HepG2 (cell line): ENCODE data around the gene NFATC1. TPM values are rescaled to one million over a fixed set of nuclear protein-coding genes. Genes with fewer than 3 reads are reported as not detected.

Experiments
- ATAC-seq: fragments of 200-7000 bp; cut with Tn5 transposase; 3 replicates; pipeline ENCODE4 v1.9.1; 2020; ENCODE audit warnings: mild to moderate bottlenecking, moderate library complexity
- BruUV-seq: library from RNA; stranded (reverse); fragments of 400-500 nt; replicated peaks from 2 replicates; lab custom pipeline; 2021; lab: Mats Ljungman, UMichigan
- CTCF ChIA-PET: fragments of 300-600 bp; formaldehyde crosslinking; extraction: SDS; loops from one replicate; lab custom pipeline; 2021; ENCODE audit warnings: low total read pairs, inconsistent platforms, low intra/inter-chr PET ratio; lab: Yijun Ruan, JAX
- POLR2A ChIA-PET: fragments of 350-600 bp; sonication (Branson Sonifier 250); formaldehyde crosslinking; loops from one replicate; lab custom pipeline; 2020; ENCODE audit warnings: antibody characterized with exemption, inconsistent platforms; lab: Yijun Ruan, JAX
- DNase-seq: peaks from one replicate; pipeline ENCODE4 v3.0.0-alpha.2; 2015; ENCODE audit warnings: low spot score
- FAIRE-seq: peaks from 3 replicates; lab custom pipeline; 2011; peaks lifted over from hg19 to GRCh38; lab: Jason Lieb, UNC
- H2AFZ ChIP-seq: one replicate; pipeline ENCODE4 v1.6.1; 2011; ENCODE audit warnings: low read length, inconsistent platforms
- H3K27ac ChIP-seq: fragments of 300-600 bp; 3 replicates; pipeline ENCODE4 v1.8.0; 2011; ENCODE audit warnings: mixed run types, mild to moderate bottlenecking, mixed read lengths, low read length, inconsistent platforms; ENCODE audit not compliant: insufficient read depth; ENCODE audit errors: extremely low read length
- H3K27me3 ChIP-seq, 2 experiments: fragments of 200-600 bp in 1 of 2; 2 replicates in 1 of 2; 3 replicates in 1 of 2; pipeline versions ENCODE4 v1.6.0 to v1.8.0; 2011; ENCODE audit warnings: low read length in 2 of 2, mild to moderate bottlenecking in 2 of 2, moderate library complexity in 2 of 2, inconsistent platforms in 1 of 2; ENCODE audit not compliant: insufficient read depth in 2 of 2, control insufficient read depth in 1 of 2
- H3K36me3 ChIP-seq, 2 experiments: fragments of 200-600 bp in 1 of 2; replicated peaks in 1 of 2; 2 replicates in 1 of 2; 3 replicates in 1 of 2; pipeline versions ENCODE4 v1.5.1 to v1.8.0; 2011; ENCODE audit warnings: low read length in 2 of 2, inconsistent platforms in 1 of 2; ENCODE audit not compliant: insufficient read depth in 2 of 2, control insufficient read depth in 1 of 2
- H3K4me1 ChIP-seq: 2 replicates; pipeline ENCODE4 v1.5.1; 2012; ENCODE audit warnings: low read length, inconsistent platforms; ENCODE audit not compliant: insufficient read depth
- H3K4me2 ChIP-seq: 2 replicates; pipeline ENCODE4 v1.6.0; 2011; ENCODE audit warnings: low read depth, low read length, inconsistent platforms
- H3K4me3 ChIP-seq, 3 experiments: fragments of 200-600 bp in 1 of 3; sonication (generic), shearing (Covaris generic) in 1 of 3; replicated peaks in 1 of 3; 2 replicates each; pipeline ENCODE4 v1.5.1; 2011 to 2016; ENCODE audit warnings: low read length in 3 of 3, inconsistent platforms in 2 of 3, low read depth in 2 of 3, mild to moderate bottlenecking in 2 of 3, control low read depth in 1 of 3, mixed read lengths in 1 of 3; ENCODE audit not compliant: insufficient read depth in 1 of 3
- H3K79me2 ChIP-seq: one replicate; pipeline ENCODE4 v1.6.1; 2011; ENCODE audit warnings: low read length, inconsistent platforms; ENCODE audit not compliant: insufficient read depth
- H3K9ac ChIP-seq: 2 replicates; pipeline ENCODE4 v1.6.0; 2011; ENCODE audit warnings: mild to moderate bottlenecking, low read depth, low read length, inconsistent platforms; ENCODE audit not compliant: insufficient read depth
- H3K9me3 ChIP-seq: 2 replicates; pipeline ENCODE4 v1.5.1; 2012; ENCODE audit warnings: mild to moderate bottlenecking, low read length
- H4K20me1 ChIP-seq: 2 replicates; pipeline ENCODE4 v1.6.0; 2011; ENCODE audit warnings: inconsistent platforms, mild to moderate bottlenecking, low read length, moderate library complexity; ENCODE audit not compliant: insufficient read depth
- AKAP8 ChIP-seq: sonication (generic); formaldehyde crosslinking; IDR thresholded peaks from 2 replicates; pipeline ENCODE4 v1.5.1; 2020; ENCODE audit warnings: mild to moderate bottlenecking, missing genetic modification reagents
- CEBPG ChIP-seq: IDR thresholded peaks from 2 replicates; pipeline ENCODE4 v1.6.1; 2016
- GABPA ChIP-seq, 2 experiments: IDR thresholded peaks; 2 replicates each; pipeline ENCODE4 v1.6.1; 2011 to 2016; ENCODE audit warnings: low read depth in 2 of 2, low read length in 1 of 2, missing biosample characterization in 1 of 2, missing genetic modification characterization in 1 of 2
- KAT7 ChIP-seq: IDR thresholded peaks from 2 replicates; pipeline ENCODE4 v1.6.1; 2018; ENCODE audit warnings: borderline replicate concordance, missing compliant biosample characterization
- REXO4 ChIP-seq: sonication (generic); formaldehyde crosslinking; IDR thresholded peaks from 2 replicates; pipeline ENCODE4 v1.8.0; 2022; ENCODE audit warnings: missing genetic modification reagents, mild to moderate bottlenecking, borderline replicate concordance
- ZFP36L2 ChIP-seq: sonication (generic); formaldehyde crosslinking; IDR thresholded peaks from 2 replicates; pipeline ENCODE4 v1.4.0; 2020; ENCODE audit warnings: missing genetic modification reagents
- ZKSCAN1 ChIP-seq: fragments of 150-350 bp; IDR thresholded peaks from 2 replicates; pipeline ENCODE4 v1.6.1; 2014; ENCODE audit warnings: low read length
- ZNF720 ChIP-seq: sonication (generic); formaldehyde crosslinking; IDR thresholded peaks from 2 replicates; pipeline ENCODE4 v1.4.0; 2020; ENCODE audit warnings: missing genetic modification reagents
- WGBS: methylation state at CpG from one replicate; pipeline ENCODE4 v1.1.6; 2017; ENCODE audit warnings: low lambda C conversion rate; 5-methylcytosine and 5-hydroxymethylcytosine counted together
- in situ Hi-C: cut with HindIII; loops from 2 replicates; pipeline ENCODE4 v1.10.0; 2017; ENCODE audit warnings: low pct_unique_long_range_greater_than_20kb; ENCODE audit not compliant: extremely low pct_ligation_motif_present
- intact Hi-C: fragments of 100-400 bp; cut with micrococcal nuclease; formaldehyde crosslinking; loops from one replicate; pipeline ENCODE4 v1.10.0; 2022; ENCODE audit not compliant: unreplicated experiment
- polyA plus RNA-seq, 8 experiments: library from polyadenylated mRNA; depleted of rRNA in 3 of 8; stranded (reverse) in 7 of 8; unstranded in 1 of 8; fragments of >200 nt; fragmentation: Illumina TruSeq in 4 of 8; extraction: Trizol in 4 of 8; gene quantifications; 2 replicates each; pipeline versions ENCODE4 v1.2.1 to v1.2.3, GENCODE V29; 2011 to 2016; ENCODE audit warnings: low read depth in 4 of 8, missing spikeins in 1 of 8, mixed read lengths in 1 of 8; ENCODE audit not compliant: insufficient read depth in 1 of 8
- total RNA-seq, 5 experiments: library from RNA; depleted of rRNA; stranded (reverse); fragments of >200 nt; fragmentation: Illumina TruSeq; extraction: Trizol; gene quantifications; 2 replicates each; pipeline ENCODE4 v1.2.3, GENCODE V29; 2016; ENCODE audit warnings: low read depth in 1 of 5
- TF ChIP-seq, protein P1 (sequence below): sonication (generic); formaldehyde crosslinking; IDR thresholded peaks from 2 replicates; pipeline ENCODE4 v1.5.1; 2020; ENCODE audit warnings: mild to moderate bottlenecking, moderate library complexity, missing genetic modification reagents
- TF ChIP-seq, protein P2 (sequence below): sonication (generic); formaldehyde crosslinking; IDR thresholded peaks from 2 replicates; pipeline ENCODE4 v1.4.0; 2020; ENCODE audit warnings: missing genetic modification reagents, mild to moderate bottlenecking, borderline replicate concordance

Gene NFATC1
- total and polyA plus RNA-seq, 2 of the 13 experiments (the other 11 are each of a cell fraction or from before 2014, with no cell fraction given), result not detected

DNA sequence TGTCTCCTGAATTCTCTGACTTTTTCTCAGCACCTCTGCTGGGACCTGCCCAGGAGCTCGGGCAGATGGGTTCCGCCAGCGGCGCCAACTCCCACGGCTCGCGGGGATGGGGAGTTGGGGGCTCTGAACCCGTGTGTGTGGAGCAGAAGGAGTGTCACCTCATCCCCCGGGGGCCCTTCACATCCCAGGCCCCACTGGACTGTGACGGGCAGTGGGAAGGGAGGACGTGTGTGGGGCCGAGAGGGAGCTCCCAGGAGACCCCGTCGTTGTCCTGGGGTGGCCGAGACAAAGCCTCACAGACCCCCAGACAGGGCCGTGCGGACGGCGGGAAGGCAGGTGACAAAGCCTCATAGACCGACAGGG, 153.9 kb downstream of the NFATC1 start:
- H4K20me1 ChIP-seq, result no peaks in the 10 kb centered on the region
- ChIA-PET CTCF (no interaction called here), POLR2A (no interaction called here)
- no peaks in the 10 kb centered on the region for H3K79me2 ChIP-seq
- no peak overlapping the region for H3K27ac ChIP-seq
- DNase-seq (no peak), FAIRE-seq (no peak), ATAC-seq (no peak)
- intact Hi-C loops (no loop called here), in situ Hi-C loops (no loop called here)
- H3K4me3 ChIP-seq, result no peak overlapping the region
- H3K9ac ChIP-seq, result no peak overlapping the region
- no peak overlapping the region for H3K4me2 ChIP-seq
- H3K27me3 ChIP-seq, result peaks cover 11 to 77% of the 10 kb centered on the region in 2 experiments
- H3K9me3 ChIP-seq, result no peaks in the 10 kb centered on the region
- 20% methylated on average over 2 of the region's 20 CpGs for WGBS
- no peaks in the 10 kb centered on the region for H3K4me1 ChIP-seq
- TF ChIP-seq ZFP36L2 (no peak), ZKSCAN1 (no peak), REXO4 (CRISPR knock-in tag) (no peak), ZNF720 (CRISPR knock-in tag) (no peak), CEBPG (no peak), GABPA (IDR thresholded peaks at IDR 0.05; ENCODE audit: low read depth, low read length) (no peak), GABPA (CRISPR knock-in tag; IDR thresholded peaks at IDR 0.05; ENCODE audit: low read depth) (no peak), KAT7 (CRISPR knock-in tag) (no peak), AKAP8 (no peak)
- TF ChIP-seq, protein P1, sequence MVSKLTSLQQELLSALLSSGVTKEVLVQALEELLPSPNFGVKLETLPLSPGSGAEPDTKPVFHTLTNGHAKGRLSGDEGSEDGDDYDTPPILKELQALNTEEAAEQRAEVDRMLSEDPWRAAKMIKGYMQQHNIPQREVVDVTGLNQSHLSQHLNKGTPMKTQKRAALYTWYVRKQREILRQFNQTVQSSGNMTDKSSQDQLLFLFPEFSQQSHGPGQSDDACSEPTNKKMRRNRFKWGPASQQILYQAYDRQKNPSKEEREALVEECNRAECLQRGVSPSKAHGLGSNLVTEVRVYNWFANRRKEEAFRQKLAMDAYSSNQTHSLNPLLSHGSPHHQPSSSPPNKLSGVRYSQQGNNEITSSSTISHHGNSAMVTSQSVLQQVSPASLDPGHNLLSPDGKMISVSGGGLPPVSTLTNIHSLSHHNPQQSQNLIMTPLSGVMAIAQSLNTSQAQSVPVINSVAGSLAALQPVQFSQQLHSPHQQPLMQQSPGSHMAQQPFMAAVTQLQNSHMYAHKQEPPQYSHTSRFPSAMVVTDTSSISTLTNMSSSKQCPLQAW (CRISPR knock-in tag), result no peak
- TF ChIP-seq, protein P2, sequence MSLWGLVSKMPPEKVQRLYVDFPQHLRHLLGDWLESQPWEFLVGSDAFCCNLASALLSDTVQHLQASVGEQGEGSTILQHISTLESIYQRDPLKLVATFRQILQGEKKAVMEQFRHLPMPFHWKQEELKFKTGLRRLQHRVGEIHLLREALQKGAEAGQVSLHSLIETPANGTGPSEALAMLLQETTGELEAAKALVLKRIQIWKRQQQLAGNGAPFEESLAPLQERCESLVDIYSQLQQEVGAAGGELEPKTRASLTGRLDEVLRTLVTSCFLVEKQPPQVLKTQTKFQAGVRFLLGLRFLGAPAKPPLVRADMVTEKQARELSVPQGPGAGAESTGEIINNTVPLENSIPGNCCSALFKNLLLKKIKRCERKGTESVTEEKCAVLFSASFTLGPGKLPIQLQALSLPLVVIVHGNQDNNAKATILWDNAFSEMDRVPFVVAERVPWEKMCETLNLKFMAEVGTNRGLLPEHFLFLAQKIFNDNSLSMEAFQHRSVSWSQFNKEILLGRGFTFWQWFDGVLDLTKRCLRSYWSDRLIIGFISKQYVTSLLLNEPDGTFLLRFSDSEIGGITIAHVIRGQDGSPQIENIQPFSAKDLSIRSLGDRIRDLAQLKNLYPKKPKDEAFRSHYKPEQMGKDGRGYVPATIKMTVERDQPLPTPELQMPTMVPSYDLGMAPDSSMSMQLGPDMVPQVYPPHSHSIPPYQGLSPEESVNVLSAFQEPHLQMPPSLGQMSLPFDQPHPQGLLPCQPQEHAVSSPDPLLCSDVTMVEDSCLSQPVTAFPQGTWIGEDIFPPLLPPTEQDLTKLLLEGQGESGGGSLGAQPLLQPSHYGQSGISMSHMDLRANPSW (CRISPR knock-in tag), result no peak
- H3K36me3 ChIP-seq, result no peaks in the 10 kb centered on the region
- no TSS peak for BruUV-seq
- H2AFZ ChIP-seq, result no peak overlapping the region
